HEK293 (cell line): ENCODE data around the gene MT1HL1.

Experiments
- GFI1B ChIP-seq: fragments of 450-650 bp; formaldehyde crosslinking; IDR thresholded peaks from 2 replicates; pipeline ENCODE4 v1.5.1; 2016; ENCODE audit warnings: missing biosample characterization, missing genetic modification characterization
- GLIS1 ChIP-seq: fragments of 450-650 bp; formaldehyde crosslinking; IDR thresholded peaks from 2 replicates; pipeline ENCODE4 v1.5.1; 2016; ENCODE audit warnings: missing biosample characterization, missing genetic modification characterization
- KLF7 ChIP-seq: fragments of 450-650 bp; formaldehyde crosslinking; IDR thresholded peaks from 2 replicates; pipeline ENCODE4 v1.5.1; 2016; ENCODE audit warnings: missing biosample characterization, missing genetic modification characterization, borderline replicate concordance
- MZF1 ChIP-seq: fragments of 450-650 bp; formaldehyde crosslinking; IDR thresholded peaks from 2 replicates; pipeline ENCODE4 v1.5.1; 2017; ENCODE audit warnings: missing biosample characterization, missing genetic modification characterization, borderline replicate concordance
- RBAK ChIP-seq: fragments of 450-650 bp; formaldehyde crosslinking; IDR thresholded peaks from 2 replicates; pipeline ENCODE4 v1.5.1; 2016; ENCODE audit warnings: missing biosample characterization, missing genetic modification characterization
- ZBTB49 ChIP-seq: fragments of 450-650 bp; formaldehyde crosslinking; IDR thresholded peaks from 2 replicates; pipeline ENCODE4 v1.5.1; 2016; ENCODE audit warnings: missing biosample characterization, missing genetic modification characterization, low read depth
- ZNF16 ChIP-seq: fragments of 450-650 bp; formaldehyde crosslinking; IDR thresholded peaks from 2 replicates; pipeline ENCODE4 v1.5.1; 2016; ENCODE audit warnings: low read depth, missing biosample characterization, missing genetic modification characterization
- ZNF202 ChIP-seq: fragments of 450-650 bp; formaldehyde crosslinking; IDR thresholded peaks from 2 replicates; pipeline ENCODE4 v1.5.1; 2016; ENCODE audit warnings: missing biosample characterization, missing genetic modification characterization, borderline replicate concordance
- ZNF211 ChIP-seq: fragments of 450-650 bp; formaldehyde crosslinking; IDR thresholded peaks from 2 replicates; pipeline ENCODE4 v1.5.1; 2016; ENCODE audit warnings: low read depth, missing biosample characterization, missing genetic modification characterization
- ZNF214 ChIP-seq: fragments of 450-650 bp; formaldehyde crosslinking; IDR thresholded peaks from 2 replicates; pipeline ENCODE4 v1.5.1; 2017; ENCODE audit warnings: missing biosample characterization, mild to moderate bottlenecking, missing genetic modification characterization, borderline replicate concordance
- ZNF24 ChIP-seq: fragments of 450-650 bp; formaldehyde crosslinking; IDR thresholded peaks from 2 replicates; pipeline ENCODE4 v1.5.1; 2016; ENCODE audit warnings: missing biosample characterization, missing genetic modification characterization
- ZNF266 ChIP-seq: fragments of 450-650 bp; formaldehyde crosslinking; IDR thresholded peaks from 2 replicates; pipeline ENCODE4 v1.5.1; 2016; ENCODE audit warnings: missing biosample characterization, missing genetic modification characterization, low read depth
- ZNF280C ChIP-seq: fragments of 450-650 bp; formaldehyde crosslinking; IDR thresholded peaks from 2 replicates; pipeline ENCODE4 v1.5.1; 2016; ENCODE audit warnings: missing biosample characterization, missing genetic modification characterization
- ZNF354C ChIP-seq: fragments of 450-650 bp; formaldehyde crosslinking; IDR thresholded peaks from 2 replicates; pipeline ENCODE4 v1.5.1; 2016; ENCODE audit warnings: missing biosample characterization, missing genetic modification characterization, low read depth, borderline replicate concordance
- ZNF362 ChIP-seq: fragments of 450-650 bp; formaldehyde crosslinking; IDR thresholded peaks from 2 replicates; pipeline ENCODE4 v1.5.1; 2016; ENCODE audit warnings: missing biosample characterization, missing genetic modification characterization
- ZNF366 ChIP-seq: fragments of 450-650 bp; formaldehyde crosslinking; conservative IDR thresholded peaks from 2 replicates; pipeline ENCODE4 v1.5.1; 2016; ENCODE audit warnings: missing biosample characterization, missing genetic modification characterization
- ZNF394 ChIP-seq: fragments of 450-650 bp; formaldehyde crosslinking; IDR thresholded peaks from 2 replicates; pipeline ENCODE4 v1.5.1; 2016; ENCODE audit warnings: missing biosample characterization, missing genetic modification characterization, mild to moderate bottlenecking, moderate library complexity, borderline replicate concordance
- ZNF433 ChIP-seq: fragments of 450-650 bp; formaldehyde crosslinking; IDR thresholded peaks from 2 replicates; pipeline ENCODE4 v1.5.1; 2016; ENCODE audit warnings: missing biosample characterization, missing genetic modification characterization, low read depth
- ZNF501 ChIP-seq: fragments of 450-650 bp; formaldehyde crosslinking; IDR thresholded peaks from 2 replicates; pipeline ENCODE4 v1.5.1; 2016; ENCODE audit warnings: missing biosample characterization, missing genetic modification characterization
- ZNF510 ChIP-seq: fragments of 450-650 bp; formaldehyde crosslinking; IDR thresholded peaks from 2 replicates; pipeline ENCODE4 v1.5.1; 2018; ENCODE audit warnings: mild to moderate bottlenecking, missing genetic modification characterization, missing biosample characterization; ENCODE audit not compliant: insufficient replicate concordance
- ZNF518A ChIP-seq: fragments of 450-650 bp; formaldehyde crosslinking; conservative IDR thresholded peaks from 2 replicates; pipeline ENCODE4 v1.5.1; 2016; ENCODE audit warnings: low read depth, missing biosample characterization, missing genetic modification characterization
- ZNF560 ChIP-seq: fragments of 450-650 bp; formaldehyde crosslinking; IDR thresholded peaks from 2 replicates; pipeline ENCODE4 v1.5.1; 2017; ENCODE audit warnings: missing biosample characterization, missing genetic modification characterization, borderline replicate concordance
- ZNF623 ChIP-seq: fragments of 450-650 bp; formaldehyde crosslinking; IDR thresholded peaks from 2 replicates; pipeline ENCODE4 v1.5.1; 2016; ENCODE audit warnings: missing biosample characterization, missing genetic modification characterization
- ZNF664 ChIP-seq: fragments of 450-650 bp; formaldehyde crosslinking; IDR thresholded peaks from 2 replicates; pipeline ENCODE4 v1.5.1; 2016; ENCODE audit warnings: missing biosample characterization, missing genetic modification characterization
- ZNF692 ChIP-seq: fragments of 450-650 bp; formaldehyde crosslinking; IDR thresholded peaks from 2 replicates; pipeline ENCODE4 v1.5.1; 2016; ENCODE audit warnings: missing biosample characterization, missing genetic modification characterization
- ZNF776 ChIP-seq: fragments of 450-650 bp; formaldehyde crosslinking; IDR thresholded peaks from 2 replicates; pipeline ENCODE4 v1.5.0; 2017; ENCODE audit warnings: missing biosample characterization, missing genetic modification characterization, borderline replicate concordance
- ZNF785 ChIP-seq: fragments of 450-650 bp; formaldehyde crosslinking; IDR thresholded peaks from 2 replicates; pipeline ENCODE4 v1.5.1; 2016; ENCODE audit warnings: missing biosample characterization, missing genetic modification characterization
- ZSCAN23 ChIP-seq: fragments of 450-650 bp; formaldehyde crosslinking; IDR thresholded peaks from 2 replicates; pipeline ENCODE4 v1.5.1; 2016; ENCODE audit warnings: missing biosample characterization, missing genetic modification characterization

MT1HL1 gene

GRCh38 chr1:237000191-237000590, 4.0 kb downstream of the MT1HL1 start (continued):
- peak; percentile 97 for TF ChIP-seq ZNF518A (tag by site-specific recombination)
- TF ChIP-seq ZNF664 (tag by site-specific recombination), result peak; percentile 66
- TF ChIP-seq ZBTB49 (tag by site-specific recombination), result no peak
- peak; percentile 97 for TF ChIP-seq ZNF394
- peak; percentile 47; the same call in 1 of the 2 replicates for TF ChIP-seq ZNF214 (tag by site-specific recombination)
- TF ChIP-seq ZNF692 (tag by site-specific recombination), result no peak
- 0 out of 2 replicates have a peak, but pooled peaks have one; percentile 42 for TF ChIP-seq ZNF24 (tag by site-specific recombination)
- TF ChIP-seq ZNF266 (tag by site-specific recombination), result peak; percentile 94
- TF ChIP-seq ZNF433 (tag by site-specific recombination), result peak; percentile 95
- peak; percentile 24; the same call in 1 of the 2 replicates for TF ChIP-seq ZNF16 (tag by site-specific recombination)
- no peak for TF ChIP-seq ZNF776
- TF ChIP-seq GFI1B, result peak; percentile 65; the same call in 1 of the 2 replicates
- 0 out of 2 replicates have a peak, but pooled peaks have one; percentile 28 for TF ChIP-seq ZNF354C (tag by site-specific recombination)
- TF ChIP-seq ZNF280C (tag by site-specific recombination), result no peak
- no peak for TF ChIP-seq ZNF366 (tag by site-specific recombination)
- peak; percentile 77; the same call in 1 of the 2 replicates for TF ChIP-seq ZNF501 (tag by site-specific recombination)
- TF ChIP-seq ZNF623, result peak; percentile 85
- TF ChIP-seq RBAK, result 0 out of 2 replicates have a peak, but pooled peaks have one; percentile 34
- TF ChIP-seq ZNF211 (tag by site-specific recombination), result no peak
- no peak for TF ChIP-seq ZNF362 (tag by site-specific recombination)
- TF ChIP-seq MZF1, result peak; percentile 26; the same call in 1 of the 2 replicates
- no peak for TF ChIP-seq GLIS1 (tag by site-specific recombination)
- TF ChIP-seq KLF7 (tag by site-specific recombination), result no peak
- no peak for TF ChIP-seq ZNF785
- peak; percentile 94 for TF ChIP-seq ZNF560 (tag by site-specific recombination)
- TF ChIP-seq ZNF202 (tag by site-specific recombination), result peak; percentile 98
- peak; percentile 94 for TF ChIP-seq ZNF510 (tag by site-specific recombination)
- 0 out of 2 replicates have a peak, but pooled peaks have one; percentile 37 for TF ChIP-seq ZSCAN23 (tag by site-specific recombination)
